Fibroblast of peridontal ligament (primary cell): ENCODE measurements around the gene SPATS1.
"Not testable (repeated sequence)": the region's sequence is repeated elsewhere in the genome, so short reads cannot be mapped to it uniquely, and the experiment has no call there.

Experiments used
- DNase-seq: peaks from one replicate; pipeline ENCODE4 v3.0.0-alpha.2; 2010; ENCODE audit errors: extremely low read depth

The SPATS1 gene

DNA sequence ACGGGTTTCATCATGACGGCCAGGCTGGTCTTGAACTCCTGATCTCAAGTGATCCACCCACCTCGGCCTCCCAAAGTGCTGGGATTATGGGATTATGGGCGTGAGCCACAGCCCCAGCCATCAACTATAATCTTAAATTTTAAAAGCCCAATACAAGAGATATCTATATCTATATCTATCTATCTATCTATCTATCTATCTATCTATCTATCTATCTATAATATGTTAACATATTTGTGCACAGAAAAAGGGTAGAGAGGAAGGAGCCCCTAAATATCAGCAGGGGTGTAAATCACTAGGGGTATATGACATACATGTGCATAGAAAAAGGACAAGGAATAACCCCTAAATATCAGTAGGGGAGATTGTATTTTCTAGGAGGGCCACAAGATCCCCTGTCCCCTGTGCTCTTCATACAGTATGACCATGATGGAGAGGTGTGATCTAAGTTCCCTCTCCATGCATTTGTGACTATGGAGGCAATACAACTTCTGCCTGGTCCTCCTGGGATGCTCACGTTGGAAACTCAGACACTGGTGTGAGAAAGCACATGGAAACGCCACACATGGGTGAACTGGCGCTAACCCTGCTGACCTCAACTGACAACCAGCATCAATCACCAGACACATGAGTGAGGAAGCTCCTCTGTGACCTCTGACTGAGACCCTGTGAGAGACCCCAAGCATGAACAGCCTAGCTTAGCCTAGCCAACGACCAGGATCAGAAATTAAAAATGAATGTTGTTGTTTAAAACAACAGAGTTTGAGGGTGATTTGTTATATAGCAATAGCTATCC, 1.2 kb upstream of the SPATS1 start:
- DNase-seq: no peak

DNA sequence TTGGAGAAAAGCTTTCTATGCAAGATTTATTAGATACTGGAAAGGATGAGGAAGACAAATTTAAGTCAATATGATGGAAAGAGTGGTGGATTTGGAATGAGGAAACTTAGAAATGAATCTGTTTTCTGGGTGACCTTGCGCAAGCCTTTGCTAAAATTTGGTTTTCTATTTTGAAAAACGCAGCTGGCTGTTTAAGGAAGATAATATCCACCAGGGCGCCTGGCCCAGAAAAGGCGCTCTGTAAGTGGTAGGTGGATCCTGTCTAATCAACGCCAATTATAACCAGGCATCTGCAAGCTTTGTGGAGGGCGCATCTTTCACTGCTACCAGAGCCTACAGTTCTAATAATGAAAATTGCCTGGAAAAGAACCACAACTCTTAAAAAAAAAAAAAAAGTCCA, 398 bp upstream of the SPATS1 start:
- peak; percentile 27 for DNase-seq

DNA sequence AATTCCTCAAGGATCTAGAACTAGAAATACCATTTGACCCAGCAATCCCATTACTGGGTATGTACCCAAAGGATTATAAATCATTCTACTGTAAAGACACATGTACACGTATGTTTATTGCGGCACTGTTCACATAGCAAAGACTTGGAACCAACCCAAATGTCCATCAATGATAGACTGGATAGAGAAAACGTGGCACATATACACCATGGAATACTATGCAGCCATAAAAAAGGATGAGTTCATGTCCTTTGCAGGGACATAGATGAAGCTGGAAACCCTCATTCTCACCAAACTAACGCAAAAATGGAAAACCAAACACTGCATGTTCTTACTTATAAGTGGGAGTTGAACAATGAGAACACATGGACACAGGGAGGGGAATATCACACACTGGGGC, 4.4 kb downstream of the SPATS1 start:
- not testable (repeated sequence) for DNase-seq

DNA sequence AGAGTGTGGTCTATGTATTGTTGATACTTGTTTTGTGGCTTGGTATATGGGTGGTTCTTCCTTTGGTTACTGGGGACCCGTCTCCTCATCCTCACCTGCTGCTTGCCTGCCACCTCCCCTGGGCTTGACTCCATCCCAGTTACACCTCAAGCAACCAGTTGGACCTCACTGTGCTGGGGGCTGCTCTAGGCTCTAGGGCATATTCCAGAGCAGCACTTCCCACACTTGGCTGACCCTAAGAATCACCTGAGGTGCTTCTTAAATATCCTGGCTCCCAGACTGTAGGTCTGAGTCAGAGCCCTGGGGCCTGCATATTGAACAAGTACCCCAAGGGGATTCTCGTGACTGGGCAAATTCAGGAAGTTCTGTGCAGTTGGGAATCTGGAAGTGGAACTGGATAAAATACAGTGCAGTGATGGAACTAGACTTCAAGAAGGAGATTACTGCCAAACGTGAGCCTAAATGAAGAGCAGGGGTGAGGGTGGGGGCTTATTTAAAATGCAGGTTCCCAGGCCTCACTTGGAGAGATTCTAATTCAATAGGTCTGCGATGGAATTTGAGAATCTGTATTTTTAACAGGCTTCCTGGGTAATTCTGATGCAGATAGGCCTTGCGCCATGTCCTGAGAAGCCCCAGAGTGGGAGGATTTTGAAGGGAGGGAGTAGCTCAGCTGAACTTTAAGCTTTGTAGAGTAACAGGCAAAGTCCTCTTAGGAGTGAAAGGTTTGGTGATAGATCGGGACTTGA, 7.6 kb downstream of the SPATS1 start:
- no peak for DNase-seq

DNA sequence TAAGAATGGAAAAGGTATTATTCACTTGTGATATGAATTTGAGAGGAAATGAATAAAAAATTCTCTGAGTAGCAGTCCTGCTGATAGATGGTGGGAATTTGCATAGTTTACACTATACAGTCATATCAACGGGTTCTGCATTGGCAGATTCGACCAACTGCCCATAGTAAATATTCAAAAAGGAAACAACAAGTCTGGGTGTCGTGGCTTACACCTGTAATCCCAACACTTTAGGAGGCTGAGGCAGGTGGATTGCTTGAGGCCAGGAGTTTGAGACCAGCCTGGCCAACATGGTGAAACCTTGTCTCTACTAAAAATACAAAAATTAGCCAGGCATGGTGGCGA, 8.2 kb downstream of the SPATS1 start:
- DNase-seq: not testable (repeated sequence)

DNA sequence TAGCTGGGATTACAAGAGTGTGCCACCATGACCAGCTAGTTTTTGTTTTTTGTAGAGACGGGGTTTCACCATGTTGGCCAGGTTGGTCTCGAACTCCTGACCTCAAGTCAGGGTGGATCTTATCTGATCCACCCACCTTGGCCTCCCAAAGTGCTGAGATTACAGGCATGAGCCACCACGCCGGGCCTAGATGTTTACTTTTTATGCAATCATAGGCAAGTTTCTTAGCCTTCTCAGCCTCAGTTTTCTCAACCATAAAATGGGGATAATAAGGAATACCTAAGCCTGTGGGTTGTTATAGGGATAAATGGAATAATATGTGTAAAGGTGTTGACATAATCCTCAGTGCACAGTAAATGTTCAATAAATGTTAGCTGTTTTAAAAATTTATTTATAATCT, 9.8 kb downstream of the SPATS1 start:
- DNase-seq: no peak

DNA sequence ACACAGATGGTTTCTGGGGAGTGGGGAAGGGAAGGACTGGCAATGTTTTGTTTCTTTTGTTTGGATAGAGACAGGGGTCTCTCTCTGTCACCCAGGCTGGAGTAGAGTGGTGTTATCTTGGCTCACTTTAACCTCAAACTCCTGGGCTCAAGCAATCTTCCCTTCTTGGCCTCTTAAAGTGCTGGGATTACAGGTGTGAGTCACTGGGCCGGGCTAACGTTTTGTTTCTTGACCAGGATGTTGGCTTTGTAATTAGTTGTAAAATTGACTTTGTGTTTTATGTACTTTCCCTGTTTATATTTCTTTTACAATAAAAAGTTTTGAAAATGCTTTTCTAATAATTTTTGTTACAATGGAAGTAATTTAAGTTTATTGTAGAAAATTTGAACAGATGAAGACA, 10.9 kb downstream of the SPATS1 start:
- DNase-seq: no peak

DNA sequence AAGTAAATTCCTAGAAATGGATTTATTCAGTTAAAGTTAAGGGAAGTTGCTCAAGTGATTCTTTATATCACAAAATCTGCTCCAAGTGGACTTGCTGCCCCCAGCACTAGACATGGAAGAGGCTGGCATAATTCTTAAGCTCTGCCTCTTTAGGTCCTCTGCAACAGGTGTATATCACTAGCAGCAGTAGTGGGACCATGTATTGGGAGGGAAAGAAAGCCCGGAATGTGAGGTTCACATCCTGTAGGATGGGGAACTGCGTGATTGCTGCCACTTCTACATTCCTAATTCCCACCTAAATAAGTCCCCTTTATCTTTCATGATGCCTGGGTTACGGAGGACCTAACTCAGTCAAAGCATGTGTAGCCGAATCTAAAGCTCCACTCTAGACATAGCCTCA, 13.2 kb downstream of the SPATS1 start:
- DNase-seq: no peak

DNA sequence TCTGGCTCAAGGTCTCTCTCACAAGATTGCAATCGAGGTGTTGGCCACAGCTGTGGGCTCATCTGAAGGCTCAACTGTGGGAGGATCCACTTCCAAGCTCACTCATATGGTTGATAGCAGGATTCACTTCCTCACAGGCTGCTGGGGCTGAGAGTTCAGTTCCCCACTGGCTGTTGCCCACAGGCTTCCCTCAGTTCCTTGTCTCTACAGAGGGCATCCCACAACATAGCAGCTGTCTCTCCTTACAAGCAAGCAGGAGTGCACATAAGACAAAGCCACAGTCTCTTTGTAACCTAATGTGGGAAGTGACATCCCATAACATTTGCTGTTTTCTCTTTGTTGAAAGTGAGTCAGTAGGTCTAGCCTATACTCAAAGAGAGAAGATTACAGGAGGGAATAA, 14.0 kb downstream of the SPATS1 start:
- no peak for DNase-seq

DNA sequence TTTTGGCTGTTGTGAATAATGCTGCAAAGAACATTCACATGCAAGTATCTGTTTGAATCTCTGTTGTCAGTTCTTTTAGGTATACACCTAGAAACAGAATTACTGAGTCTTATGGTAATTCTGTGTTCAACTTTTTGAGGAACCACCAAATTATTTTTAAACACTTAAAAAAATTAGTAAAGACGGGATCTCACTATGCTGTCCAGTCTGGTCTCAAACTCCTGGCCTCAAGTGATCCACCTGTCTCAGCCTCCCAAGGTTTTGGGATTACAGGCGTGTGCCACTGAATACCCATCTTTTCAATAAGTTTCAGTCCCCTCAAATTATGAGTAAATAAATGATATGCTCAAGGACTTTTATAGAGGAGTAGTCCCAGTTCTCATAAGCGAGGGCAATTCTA, 17.5 kb downstream of the SPATS1 start:
- DNase-seq: no peak

DNA sequence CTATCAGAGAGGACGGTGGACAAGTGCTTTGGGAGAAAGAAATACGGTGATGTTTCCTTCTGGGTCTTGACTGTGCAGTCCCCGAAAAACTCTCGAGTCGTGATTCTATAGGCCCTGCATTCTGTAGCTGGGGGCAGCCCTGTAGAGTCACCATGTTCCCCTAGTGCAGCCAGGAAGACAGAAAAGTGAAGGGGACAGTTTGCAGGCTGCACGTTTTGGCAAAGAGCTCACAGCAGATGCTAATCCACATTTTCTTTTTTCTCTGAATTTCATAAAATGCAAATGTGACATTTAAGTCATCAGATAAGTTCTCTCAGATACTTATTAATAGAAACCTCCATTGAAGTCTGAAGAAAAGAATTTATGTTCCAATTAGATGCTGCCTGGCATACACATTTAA, 19.5 kb downstream of the SPATS1 start:
- DNase-seq: no peak

DNA sequence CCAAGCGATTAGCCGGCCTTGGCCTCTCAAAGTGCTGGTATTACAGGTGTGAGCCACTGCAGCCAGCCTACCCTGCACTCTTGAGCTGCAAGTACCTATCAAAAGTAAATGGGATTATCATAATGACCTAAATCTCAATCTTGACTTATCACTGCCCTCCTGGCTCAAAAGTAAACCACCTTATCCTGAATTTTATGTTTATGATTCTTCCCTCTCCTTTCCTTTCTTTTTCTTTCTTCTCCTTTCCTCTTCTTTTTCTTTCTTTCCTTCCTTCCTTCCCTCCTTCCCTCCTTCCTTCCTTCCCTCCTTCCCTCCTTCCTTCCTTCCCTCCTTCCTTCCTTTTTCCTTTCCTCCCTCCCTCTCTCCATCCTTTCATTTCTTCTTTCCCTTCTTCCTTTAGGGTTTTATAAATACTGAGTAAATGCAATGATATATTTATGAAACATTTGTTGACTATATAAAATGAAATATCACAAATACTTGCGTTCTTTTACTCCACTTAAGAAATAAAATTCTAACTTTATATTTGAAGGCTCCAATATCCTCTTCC, 21.0 kb downstream of the SPATS1 start:
- DNase-seq: no peak

DNA sequence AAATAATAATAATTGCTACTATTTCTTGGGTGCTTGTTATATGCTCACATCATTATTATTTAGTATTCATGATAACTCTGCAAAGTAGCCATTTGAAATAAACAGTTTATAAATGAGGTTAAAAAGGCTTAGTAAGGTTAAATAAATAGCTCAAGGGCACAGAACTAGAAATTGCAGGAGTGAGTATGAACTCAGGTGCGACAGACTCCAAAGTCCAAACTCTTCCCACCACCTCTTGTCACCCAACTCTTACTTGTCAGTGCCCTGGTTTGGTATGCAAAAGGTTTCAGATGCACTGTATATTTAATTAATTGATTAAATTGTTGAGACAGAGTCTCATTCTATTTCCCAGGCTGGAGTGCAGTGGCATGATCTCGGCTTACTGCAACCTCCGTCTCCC, 24.3 kb downstream of the SPATS1 start:
- no peak for DNase-seq

DNA sequence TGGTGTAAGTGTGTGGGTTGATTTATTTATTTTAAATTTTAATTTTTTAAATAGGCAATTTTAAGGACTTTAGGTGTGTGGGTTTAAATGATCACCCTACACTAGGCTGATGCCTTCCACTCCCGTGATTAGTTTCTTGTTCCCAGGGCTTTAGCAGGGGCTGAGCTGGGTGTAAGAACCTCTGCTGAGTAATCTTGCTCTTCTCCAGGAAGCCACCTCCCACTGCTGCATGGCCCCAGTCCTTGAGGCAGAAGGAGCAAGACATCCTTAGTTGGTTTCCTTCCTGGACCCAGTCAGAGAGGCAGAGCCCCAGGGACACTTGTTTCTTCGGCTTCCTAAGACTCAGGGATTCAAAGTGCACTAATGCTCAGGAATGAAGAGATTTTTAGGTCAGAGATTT, 25.2 kb downstream of the SPATS1 start:
- DNase-seq: no peak

DNA sequence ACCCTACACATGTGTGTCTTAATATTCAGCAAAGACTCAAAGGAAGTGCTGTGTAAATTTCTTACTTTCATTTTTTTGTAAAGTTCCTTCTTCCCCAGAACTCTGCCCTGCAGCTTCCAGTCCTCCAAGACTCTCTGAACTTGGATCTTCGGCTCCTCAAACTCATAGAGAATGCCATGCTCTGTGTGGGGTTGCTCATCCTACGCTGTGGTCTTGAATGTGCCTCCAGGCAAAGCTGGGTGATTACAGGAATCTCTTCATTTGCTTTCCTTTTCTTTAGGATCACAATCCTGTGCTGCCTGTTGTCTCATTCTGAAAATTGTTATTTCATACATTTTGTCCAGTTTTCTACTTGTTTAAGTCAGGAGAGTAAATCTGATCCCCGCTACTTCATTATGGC, 30.6 kb downstream of the SPATS1 start:
- DNase-seq: no peak

DNA sequence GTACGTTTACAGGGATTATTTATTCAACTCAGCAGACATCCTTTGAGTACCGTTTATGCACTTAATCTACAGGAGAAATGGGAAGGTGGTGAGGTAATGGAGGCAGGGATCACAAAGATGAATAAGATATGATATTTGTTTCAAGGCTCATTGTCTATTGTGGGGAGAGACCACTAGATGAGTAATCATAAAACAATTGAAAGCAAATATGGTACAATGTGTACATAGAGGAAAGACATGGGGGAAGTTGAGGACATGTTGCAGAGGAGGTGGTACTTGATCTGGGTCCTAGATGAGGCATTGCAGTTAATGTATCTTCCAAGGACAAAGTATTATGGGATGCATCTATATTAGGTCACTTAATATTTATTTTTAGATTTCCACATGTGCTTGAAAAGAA, 31.3 kb downstream of the SPATS1 start:
- no peak for DNase-seq

DNA sequence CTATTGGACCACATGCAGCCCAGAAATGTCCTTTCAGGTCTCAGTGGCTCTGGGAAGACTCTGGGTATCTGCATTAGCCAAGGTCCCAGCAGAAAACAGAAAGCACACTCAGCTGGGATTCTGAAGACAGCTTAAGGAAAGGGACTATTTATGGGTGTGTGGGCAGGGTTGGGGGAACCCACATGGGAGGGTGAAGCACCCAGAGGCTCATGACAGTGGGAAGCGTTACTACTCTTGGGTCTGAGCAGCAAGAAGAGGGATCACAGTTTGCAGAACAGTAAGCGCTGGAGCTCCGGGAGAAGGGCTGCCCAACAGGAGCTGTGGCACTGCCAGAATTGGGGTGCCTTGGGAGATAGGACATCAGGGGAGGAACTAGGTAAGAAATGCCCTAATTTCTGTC, 32.6 kb downstream of the SPATS1 start:
- no peak for DNase-seq

DNA sequence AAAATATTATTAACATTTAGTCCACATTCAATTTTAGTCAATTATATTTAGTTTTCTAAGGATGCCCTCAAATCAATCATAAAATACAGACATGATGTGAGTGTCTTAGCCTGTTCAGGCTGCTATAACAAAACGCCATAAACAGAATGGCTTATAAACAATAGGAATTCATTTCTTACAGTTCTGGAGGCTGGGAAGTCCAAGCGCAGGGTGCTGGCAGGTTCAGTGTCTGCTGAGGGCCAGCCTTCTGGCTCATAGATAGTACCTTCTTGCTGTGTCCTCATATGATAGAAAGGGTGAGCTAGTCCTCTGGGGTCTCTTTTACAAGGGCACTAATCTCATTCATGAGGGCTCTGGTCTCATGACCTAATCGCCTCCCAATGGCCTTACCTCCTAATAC, 35.0 kb downstream of the SPATS1 start:
- DNase-seq: no peak

DNA sequence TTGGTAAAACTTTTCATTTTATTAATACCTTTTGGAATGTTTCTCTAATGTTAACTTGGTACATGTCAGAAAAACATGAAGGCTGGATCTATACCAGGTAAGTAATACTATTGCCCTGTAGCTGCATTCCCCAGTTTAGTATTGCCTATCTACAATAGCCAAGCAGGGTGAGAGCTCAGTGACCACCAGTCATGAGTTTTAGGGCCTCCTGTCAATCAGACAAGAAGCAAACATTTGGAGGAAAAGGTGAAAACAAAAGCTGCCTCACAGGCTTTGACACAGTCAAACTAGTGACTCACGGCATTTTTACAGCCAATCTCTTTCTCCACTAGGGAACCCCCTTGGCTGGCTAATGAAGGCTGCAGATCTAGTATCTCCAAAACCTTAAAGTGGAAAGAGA, 35.5 kb downstream of the SPATS1 start:
- no peak for DNase-seq

DNA sequence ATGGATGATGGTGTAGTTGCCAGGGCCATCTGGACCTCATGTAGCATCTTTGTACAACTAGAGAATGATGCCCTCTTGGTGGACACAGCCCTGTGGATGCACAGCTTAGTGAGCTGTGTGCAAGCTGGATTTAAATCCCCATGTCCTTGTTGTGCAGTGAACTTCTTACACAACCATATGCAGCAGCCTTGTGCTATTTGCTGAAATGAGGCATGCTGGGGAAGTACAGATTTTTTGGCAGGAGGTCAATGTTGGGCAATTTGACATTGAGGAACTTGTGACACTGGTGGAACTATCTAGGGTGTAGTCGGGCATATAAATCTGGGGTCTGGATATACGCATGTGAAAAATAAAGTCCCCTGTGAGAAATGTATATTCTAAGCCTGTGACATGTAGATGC, 39.3 kb downstream of the SPATS1 start:
- DNase-seq: peak; percentile 10

DNA sequence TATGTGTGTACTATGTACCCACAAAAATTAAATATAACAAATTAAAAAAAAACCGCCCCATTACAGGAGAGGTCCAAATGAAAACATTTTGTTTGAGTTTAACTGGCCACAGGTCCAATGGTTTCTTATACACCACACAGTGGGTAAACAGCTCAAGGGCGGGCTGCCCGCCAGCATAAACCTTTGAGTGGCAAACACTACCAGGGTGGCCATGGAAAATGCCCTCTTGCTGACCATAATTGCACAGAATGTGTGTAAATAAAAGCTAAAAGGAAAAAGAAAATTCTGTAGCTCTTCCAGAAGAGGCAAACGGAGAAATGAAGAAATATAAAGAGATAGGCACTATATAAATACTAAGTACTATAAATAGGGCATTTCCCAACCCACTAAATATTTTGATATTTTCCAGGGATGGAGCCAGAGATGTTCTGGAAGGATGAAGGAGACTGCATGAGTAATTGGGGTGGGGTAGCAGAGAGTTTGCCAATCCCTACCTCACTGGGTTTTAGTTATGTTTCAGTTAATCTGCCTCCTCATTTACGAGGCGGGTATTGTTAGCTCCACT, 44.0 kb downstream of the SPATS1 start:
- DNase-seq: peak; percentile 77

DNA sequence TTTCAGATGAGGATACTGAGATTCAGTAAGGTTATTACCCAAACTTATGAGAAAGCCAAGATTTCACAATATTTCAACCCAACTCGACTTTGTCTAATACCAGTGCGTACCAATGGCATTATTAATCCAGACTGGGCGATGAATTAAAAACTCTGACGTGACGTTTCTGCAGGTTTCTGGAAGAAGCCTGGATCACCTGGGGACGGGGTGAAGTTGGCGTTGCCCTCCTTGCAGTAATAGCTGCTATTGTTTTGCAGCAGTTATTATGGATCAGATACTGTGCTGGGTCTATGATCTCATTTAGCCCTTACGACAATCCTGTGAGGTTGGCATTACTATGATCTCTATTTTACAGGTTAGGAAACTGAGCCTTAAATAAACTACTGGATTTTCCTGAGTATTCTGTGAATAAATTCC, 44.5 kb downstream of the SPATS1 start:
- DNase-seq: no peak
